ENCODE results near the gene RND3. TPM values are rescaled to one million over a fixed set of nuclear protein-coding genes. Genes with fewer than 3 reads are reported as not detected.

RND3 gene
- total and polyA plus RNA-seq, 7 donors, result 8.8 to 55.3 (median 11.7) TPM

DNA sequence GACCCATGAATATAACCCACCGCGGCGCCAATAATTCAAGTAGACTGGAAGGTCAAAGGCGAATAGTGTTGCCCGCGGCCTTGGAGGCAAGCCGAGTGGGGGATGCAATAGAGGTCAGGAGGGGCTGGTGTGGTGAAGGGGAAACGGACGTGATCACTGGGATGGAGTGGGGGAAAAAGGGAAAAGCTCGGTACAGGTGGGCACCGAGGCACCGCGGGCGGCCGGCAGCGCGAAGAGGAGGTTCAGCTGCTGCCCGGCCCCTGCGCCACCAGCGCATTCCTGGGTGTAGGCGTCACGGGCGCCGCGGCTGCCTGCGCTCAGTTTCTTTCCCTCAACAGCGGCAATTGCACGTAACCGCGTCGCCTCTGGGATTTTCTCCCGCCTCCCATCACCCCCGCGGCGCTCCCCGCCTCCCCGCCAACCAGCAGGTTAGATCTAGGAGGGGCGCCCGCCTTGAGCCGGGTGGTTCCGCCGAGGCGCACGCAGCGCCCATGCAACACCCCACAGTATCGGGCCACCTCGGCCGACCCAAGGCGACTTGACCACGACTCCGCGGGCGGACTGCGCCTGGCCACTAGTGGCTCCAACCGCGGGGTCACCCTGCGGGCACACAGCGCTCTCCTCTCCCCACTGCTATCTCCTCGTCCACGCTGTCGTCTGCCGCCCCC, 1.5 kb downstream of the RND3 start:
- H3K4me1 ChIP-seq, result peaks cover 33% of the 10 kb centered on the region
- H3K4me3 ChIP-seq, result peak overlapping the region; percentile 82
- peak; percentile 81 to 83 for DNase-seq
- no peaks in the 10 kb centered on the region for H3K27me3 ChIP-seq (ENCODE audit: insufficient read depth in 3 of 3, low read length in 2 of 3)
- H3K9me3 ChIP-seq, result no peaks in the 10 kb centered on the region
- H3K27ac ChIP-seq, result peak overlapping the region; percentile 83
- intact Hi-C loops (cut with DNase I), result loop anchor here (2.0 to 10.0 kb wide), 4 partner anchors 201 to 889 kb away; no protein-coding TSS in a partner anchor
- H3K36me3 ChIP-seq (ENCODE audit: insufficient read depth in 1 of 2, low read depth in 1 of 2), result no peaks in the 10 kb centered on the region
- 0 to 1% (median 0%) methylated on average over 51 to 62 of the region's 62 CpGs for WGBS, 3 donors
- ATAC-seq, result peak; percentile 71 to 80 (median 72)
- TF ChIP-seq, protein P1, sequence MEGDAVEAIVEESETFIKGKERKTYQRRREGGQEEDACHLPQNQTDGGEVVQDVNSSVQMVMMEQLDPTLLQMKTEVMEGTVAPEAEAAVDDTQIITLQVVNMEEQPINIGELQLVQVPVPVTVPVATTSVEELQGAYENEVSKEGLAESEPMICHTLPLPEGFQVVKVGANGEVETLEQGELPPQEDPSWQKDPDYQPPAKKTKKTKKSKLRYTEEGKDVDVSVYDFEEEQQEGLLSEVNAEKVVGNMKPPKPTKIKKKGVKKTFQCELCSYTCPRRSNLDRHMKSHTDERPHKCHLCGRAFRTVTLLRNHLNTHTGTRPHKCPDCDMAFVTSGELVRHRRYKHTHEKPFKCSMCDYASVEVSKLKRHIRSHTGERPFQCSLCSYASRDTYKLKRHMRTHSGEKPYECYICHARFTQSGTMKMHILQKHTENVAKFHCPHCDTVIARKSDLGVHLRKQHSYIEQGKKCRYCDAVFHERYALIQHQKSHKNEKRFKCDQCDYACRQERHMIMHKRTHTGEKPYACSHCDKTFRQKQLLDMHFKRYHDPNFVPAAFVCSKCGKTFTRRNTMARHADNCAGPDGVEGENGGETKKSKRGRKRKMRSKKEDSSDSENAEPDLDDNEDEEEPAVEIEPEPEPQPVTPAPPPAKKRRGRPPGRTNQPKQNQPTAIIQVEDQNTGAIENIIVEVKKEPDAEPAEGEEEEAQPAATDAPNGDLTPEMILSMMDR (IDR thresholded peaks at IDR 0.05), result peak; percentile 7

DNA sequence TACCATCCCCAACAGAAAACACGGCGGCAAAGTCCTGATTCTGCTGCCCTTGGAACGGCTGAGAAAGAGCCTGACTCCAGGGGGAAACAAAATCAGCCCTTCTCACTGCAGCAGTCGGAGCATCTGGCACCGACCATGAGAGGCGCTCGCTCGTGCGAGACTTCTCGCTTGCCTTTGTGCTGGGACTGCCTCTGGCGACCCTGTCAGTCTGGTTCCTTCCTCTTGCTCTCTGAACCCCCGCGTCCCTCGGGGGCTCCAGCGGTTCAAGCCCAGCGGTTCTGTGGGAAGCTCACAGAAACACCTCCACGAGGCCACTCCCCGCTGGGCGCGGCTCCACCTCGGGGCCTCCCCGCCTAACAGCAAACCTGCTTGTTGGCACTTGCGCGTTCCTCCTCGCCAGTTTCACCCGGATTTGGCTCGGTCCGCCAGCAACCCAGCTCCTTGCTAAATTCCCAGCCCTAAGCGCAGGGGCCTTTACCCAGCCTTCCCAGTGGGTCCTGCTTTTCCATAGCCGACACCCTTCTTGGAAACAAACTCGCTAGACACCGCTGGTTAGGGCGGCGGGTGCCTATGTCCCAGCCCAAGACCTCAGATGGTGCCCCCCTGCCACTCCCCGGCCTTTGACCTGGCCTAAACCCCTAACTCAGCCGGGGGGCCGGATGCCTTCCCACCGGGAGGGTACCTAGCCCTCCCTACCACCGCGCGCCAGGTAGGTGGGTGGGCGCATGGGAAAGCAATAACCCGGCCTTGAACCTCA, 2.2 kb downstream of the RND3 start:
- 0 to 1% (median 0%) methylated on average over 43 of the region's 43 CpGs for WGBS, 3 donors

DNA sequence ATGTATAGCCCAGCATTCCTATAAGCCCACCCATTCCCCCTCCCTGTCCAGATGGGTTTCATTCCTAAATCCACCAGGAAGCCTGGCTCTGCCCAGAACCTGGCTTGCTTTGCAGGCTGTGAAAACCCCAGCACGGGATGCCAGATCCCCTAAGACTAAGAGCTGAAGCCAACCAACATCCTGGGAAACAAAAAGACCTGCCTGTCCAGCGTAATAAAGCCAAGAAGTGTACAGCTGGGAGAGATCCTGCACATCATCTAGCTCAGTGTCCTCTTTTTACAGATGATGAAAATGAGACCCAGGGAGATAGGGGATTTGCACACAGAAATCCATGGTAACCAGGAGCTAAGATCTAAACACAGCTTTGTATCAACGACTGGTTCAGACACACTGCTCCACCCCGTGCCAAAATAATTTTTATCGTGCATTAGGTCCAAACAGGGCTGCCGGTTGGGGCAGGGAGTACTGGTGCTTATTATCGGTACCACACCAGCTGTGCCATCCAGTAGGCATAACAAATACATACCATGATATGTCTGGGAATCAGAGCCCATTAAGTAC, 2.9 kb downstream of the RND3 start:
- DNase-seq (no peak), ATAC-seq (no peak)
- peak overlapping the region; percentile 83 for H3K27ac ChIP-seq
- intact Hi-C loops (cut with DNase I), result loop anchor here (5.0 to 10.0 kb wide), 2 partner anchors 200 to 887 kb away; no protein-coding TSS in a partner anchor
- 10 to 25% (median 15%) methylated on average over 7 of the region's 7 CpGs for WGBS, 3 donors
- H3K4me3 ChIP-seq, result peak overlapping the region; percentile 82
- H3K9me3 ChIP-seq, result no peaks in the 10 kb centered on the region
- no peaks in the 10 kb centered on the region for H3K36me3 ChIP-seq (ENCODE audit: insufficient read depth in 1 of 2, low read depth in 1 of 2)
- H3K4me1 ChIP-seq, result peaks cover 38% of the 10 kb centered on the region
- no peaks in the 10 kb centered on the region for H3K27me3 ChIP-seq (ENCODE audit: insufficient read depth in 3 of 3, low read length in 2 of 3)
- TF ChIP-seq, protein P1 (IDR thresholded peaks at IDR 0.05), result no peak

More for the DNA sequence above, 2.2 kb downstream of the RND3 start:
- Histone ChIP-seq H3K27ac (peak overlapping the region; percentile 83), H3K4me1 (peaks cover 35% of the 10 kb centered on the region), H3K27me3 (ENCODE audit: insufficient read depth in 3 of 3, low read length in 2 of 3) (no peaks in the 10 kb centered on the region), H3K36me3 (ENCODE audit: insufficient read depth in 1 of 2, low read depth in 1 of 2) (no peaks in the 10 kb centered on the region), H3K9me3 (no peaks in the 10 kb centered on the region), H3K4me3 (peak overlapping the region; percentile 82)
- ATAC-seq (peak; percentile 29 to 49 (median 40)), DNase-seq (peak; percentile 71 to 77)
- intact Hi-C loops (cut with DNase I), result loop anchor here (5.0 to 10.0 kb wide), 2 partner anchors 200 to 888 kb away; no protein-coding TSS in a partner anchor
- TF ChIP-seq, protein P1 (IDR thresholded peaks at IDR 0.05), result peak; percentile 17

DNA sequence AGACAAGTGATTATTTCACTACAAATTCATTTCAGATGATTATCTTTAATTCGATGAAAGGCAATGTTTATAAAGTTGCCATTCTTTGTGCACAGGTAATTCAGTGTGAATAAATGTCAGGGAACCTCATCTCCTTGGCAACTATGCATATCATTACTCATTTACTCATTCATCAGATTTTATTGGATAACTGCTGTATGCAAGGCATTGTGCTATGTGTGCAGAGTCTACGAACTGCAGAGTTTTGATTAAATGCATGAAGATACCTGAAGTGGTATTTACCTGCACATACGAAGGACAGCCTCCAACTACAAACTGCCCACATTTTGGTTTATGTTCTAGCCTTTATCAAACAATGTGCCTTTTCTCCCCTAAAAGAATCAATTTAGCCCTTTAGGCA, 3.5 kb downstream of the RND3 start:
- no peak for DNase-seq
- intact Hi-C loops (cut with DNase I), result loop anchor here in 1 of 2 donors (10.0 kb wide), 1 partner anchor 199 kb away; no protein-coding TSS in a partner anchor
- Histone ChIP-seq H3K36me3 (ENCODE audit: insufficient read depth in 1 of 2, low read depth in 1 of 2) (no peaks in the 10 kb centered on the region), H3K27me3 (ENCODE audit: insufficient read depth in 3 of 3, low read length in 2 of 3) (no peaks in the 10 kb centered on the region), H3K4me3 (peak overlapping the region; percentile 82), H3K4me1 (peaks cover 42% of the 10 kb centered on the region), H3K27ac (peak overlapping the region; percentile 83), H3K9me3 (no peaks in the 10 kb centered on the region)
- no peak for ATAC-seq
- WGBS, 3 donors, result 71 to 81% (median 78%) methylated on average over 3 of the region's 3 CpGs
- TF ChIP-seq, protein P1 (IDR thresholded peaks at IDR 0.05), result no peak
